Body of pancreas (tissue), 4 donors: ENCODE measurements around the gene SNTG2.

Experiments used
- POLR2A ChIP-seq, 3 donors: fragments of 450-650 bp; IDR thresholded peaks; one replicate each; pipeline ENCODE4 v1.6.1; 2016; ENCODE audit warnings: antibody characterized with exemption in 3 of 3, mild to moderate bottlenecking in 2 of 3
- TF ChIP-seq, protein P1 (sequence below), 7 experiments: fragments of 450-650 bp in 4 of 7; fragments of 200-600 bp in 3 of 7; sonication (generic) in 3 of 7; IDR thresholded peaks; one replicate each; pipeline ENCODE4 v1.5.1; 2016 to 2019; ENCODE audit warnings: antibody characterized with exemption in 7 of 7

DNA sequence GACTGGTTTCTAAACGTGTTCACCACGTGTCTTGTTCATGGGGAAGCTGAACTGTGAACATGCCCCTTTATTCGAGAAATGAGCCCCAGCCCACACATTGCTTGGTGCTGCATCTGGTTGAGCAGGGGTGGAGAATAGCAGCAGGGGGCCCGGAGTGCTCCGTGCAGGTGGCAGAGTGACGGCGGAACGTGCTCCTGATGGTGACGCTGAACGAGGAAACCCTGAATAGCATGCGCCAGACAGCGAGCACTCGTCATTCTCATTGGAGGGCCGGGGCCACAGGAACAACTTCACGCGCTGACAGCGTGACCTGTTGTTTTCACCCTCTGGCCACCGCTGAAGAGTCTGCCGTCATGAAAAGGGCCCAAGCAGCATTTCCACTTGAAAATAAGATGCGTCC is 336.8 kb downstream of the SNTG2 start:
- TF ChIP-seq, protein P1, sequence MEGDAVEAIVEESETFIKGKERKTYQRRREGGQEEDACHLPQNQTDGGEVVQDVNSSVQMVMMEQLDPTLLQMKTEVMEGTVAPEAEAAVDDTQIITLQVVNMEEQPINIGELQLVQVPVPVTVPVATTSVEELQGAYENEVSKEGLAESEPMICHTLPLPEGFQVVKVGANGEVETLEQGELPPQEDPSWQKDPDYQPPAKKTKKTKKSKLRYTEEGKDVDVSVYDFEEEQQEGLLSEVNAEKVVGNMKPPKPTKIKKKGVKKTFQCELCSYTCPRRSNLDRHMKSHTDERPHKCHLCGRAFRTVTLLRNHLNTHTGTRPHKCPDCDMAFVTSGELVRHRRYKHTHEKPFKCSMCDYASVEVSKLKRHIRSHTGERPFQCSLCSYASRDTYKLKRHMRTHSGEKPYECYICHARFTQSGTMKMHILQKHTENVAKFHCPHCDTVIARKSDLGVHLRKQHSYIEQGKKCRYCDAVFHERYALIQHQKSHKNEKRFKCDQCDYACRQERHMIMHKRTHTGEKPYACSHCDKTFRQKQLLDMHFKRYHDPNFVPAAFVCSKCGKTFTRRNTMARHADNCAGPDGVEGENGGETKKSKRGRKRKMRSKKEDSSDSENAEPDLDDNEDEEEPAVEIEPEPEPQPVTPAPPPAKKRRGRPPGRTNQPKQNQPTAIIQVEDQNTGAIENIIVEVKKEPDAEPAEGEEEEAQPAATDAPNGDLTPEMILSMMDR (IDR thresholded peaks at IDR 0.05): no peak
- no peak for TF ChIP-seq POLR2A (IDR thresholded peaks at IDR 0.05)
